ENCODE results near the gene MTG1.

- TF ChIP-seq PPARA (CRISPR knock-in tag; IDR thresholded peaks at IDR 0.05; ENCODE audit: borderline replicate concordance) (no peak), CREB5 (CRISPR knock-in tag; IDR thresholded peaks at IDR 0.05; ENCODE audit: low read depth) (no peak), ESRRG (CRISPR knock-in tag; IDR thresholded peaks at IDR 0.05) (no peak), ZC3H10 (CRISPR knock-in tag; IDR thresholded peaks at IDR 0.05) (no peak), PATZ1 (CRISPR knock-in tag; IDR thresholded peaks at IDR 0.05; ENCODE audit: borderline replicate concordance) (no peak), TOX (CRISPR knock-in tag; IDR thresholded peaks at IDR 0.05; ENCODE audit: borderline replicate concordance) (no peak), ZFP30 (CRISPR knock-in tag; IDR thresholded peaks at IDR 0.05) (no peak), SNAI2 (CRISPR knock-in tag; IDR thresholded peaks at IDR 0.05) (no peak), RARB (CRISPR knock-in tag; IDR thresholded peaks at IDR 0.05) (no peak)
- TF ChIP-seq, protein P1, sequence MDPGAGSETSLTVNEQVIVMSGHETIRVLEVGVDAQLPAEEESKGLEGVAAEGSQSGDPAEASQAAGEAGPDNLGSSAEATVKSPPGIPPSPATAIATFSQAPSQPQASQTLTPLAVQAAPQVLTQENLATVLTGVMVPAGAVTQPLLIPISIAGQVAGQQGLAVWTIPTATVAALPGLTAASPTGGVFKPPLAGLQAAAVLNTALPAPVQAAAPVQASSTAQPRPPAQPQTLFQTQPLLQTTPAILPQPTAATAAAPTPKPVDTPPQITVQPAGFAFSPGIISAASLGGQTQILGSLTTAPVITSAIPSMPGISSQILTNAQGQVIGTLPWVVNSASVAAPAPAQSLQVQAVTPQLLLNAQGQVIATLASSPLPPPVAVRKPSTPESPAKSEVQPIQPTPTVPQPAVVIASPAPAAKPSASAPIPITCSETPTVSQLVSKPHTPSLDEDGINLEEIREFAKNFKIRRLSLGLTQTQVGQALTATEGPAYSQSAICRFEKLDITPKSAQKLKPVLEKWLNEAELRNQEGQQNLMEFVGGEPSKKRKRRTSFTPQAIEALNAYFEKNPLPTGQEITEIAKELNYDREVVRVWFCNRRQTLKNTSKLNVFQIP (CRISPR knock-in tag; IDR thresholded peaks at IDR 0.05; ENCODE audit: borderline replicate concordance, low read depth): no peak
- TF ChIP-seq, protein P2, sequence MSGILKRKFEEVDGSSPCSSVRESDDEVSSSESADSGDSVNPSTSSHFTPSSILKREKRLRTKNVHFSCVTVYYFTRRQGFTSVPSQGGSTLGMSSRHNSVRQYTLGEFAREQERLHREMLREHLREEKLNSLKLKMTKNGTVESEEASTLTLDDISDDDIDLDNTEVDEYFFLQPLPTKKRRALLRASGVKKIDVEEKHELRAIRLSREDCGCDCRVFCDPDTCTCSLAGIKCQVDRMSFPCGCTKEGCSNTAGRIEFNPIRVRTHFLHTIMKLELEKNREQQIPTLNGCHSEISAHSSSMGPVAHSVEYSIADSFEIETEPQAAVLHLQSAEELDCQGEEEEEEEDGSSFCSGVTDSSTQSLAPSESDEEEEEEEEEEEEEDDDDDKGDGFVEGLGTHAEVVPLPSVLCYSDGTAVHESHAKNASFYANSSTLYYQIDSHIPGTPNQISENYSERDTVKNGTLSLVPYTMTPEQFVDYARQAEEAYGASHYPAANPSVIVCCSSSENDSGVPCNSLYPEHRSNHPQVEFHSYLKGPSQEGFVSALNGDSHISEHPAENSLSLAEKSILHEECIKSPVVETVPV (CRISPR knock-in tag; IDR thresholded peaks at IDR 0.05): no peak
Observed at GRCh38 chr10:133465191-133465949, 71.4 kb downstream of the MTG1 start.

All from SK-N-SH treated with all-trans-retinoic acid at 6 μM for 48 hours (cell line).